GM12872 (cell line): Measurements from ENCODE around the gene COX18.

Experiments used
- TF ChIP-seq, protein P1 (sequence below): IDR thresholded peaks from 3 replicates; pipeline ENCODE4 v1.5.1; 2011; ENCODE audit warnings: low read depth, mild to moderate bottlenecking, low read length, moderate library complexity; ENCODE audit not compliant: insufficient read depth

Gene COX18

GRCh38 chr4:73053076-73053475 is 16.4 kb downstream of the COX18 start:
- TF ChIP-seq, protein P1, sequence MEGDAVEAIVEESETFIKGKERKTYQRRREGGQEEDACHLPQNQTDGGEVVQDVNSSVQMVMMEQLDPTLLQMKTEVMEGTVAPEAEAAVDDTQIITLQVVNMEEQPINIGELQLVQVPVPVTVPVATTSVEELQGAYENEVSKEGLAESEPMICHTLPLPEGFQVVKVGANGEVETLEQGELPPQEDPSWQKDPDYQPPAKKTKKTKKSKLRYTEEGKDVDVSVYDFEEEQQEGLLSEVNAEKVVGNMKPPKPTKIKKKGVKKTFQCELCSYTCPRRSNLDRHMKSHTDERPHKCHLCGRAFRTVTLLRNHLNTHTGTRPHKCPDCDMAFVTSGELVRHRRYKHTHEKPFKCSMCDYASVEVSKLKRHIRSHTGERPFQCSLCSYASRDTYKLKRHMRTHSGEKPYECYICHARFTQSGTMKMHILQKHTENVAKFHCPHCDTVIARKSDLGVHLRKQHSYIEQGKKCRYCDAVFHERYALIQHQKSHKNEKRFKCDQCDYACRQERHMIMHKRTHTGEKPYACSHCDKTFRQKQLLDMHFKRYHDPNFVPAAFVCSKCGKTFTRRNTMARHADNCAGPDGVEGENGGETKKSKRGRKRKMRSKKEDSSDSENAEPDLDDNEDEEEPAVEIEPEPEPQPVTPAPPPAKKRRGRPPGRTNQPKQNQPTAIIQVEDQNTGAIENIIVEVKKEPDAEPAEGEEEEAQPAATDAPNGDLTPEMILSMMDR = no peak

GRCh38 chr4:73051625-73052024 is 17.9 kb downstream of the COX18 start:
- TF ChIP-seq, protein P1 = no peak

- TF ChIP-seq, protein P1 = no peak
Measured at GRCh38 chr4:73045879-73046278, 23.6 kb downstream of the COX18 start.

GRCh38 chr4:73037057-73037456 is 32.5 kb downstream of the COX18 start:
- TF ChIP-seq, protein P1 = no peak

DNA sequence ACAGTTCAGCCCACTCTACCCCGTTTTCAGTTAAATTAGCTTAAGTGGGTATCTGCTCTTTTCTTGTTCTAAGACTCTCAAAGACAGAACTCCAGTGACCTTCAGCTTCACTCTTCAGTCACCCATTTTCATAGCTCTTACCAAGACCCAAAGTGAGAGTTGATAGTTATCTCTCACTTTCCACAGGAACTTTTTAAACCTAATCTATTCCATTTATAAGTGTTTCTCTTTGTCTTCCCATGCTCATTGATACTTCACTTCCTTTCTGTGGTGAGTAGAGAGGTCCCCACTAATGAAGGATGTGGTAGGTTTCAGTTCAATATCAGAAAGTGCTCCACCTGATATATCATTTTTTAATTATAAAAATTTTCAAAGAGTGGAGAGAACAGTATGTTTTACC is 33.4 kb downstream of the COX18 start:
- TF ChIP-seq, protein P1 = no peak

DNA sequence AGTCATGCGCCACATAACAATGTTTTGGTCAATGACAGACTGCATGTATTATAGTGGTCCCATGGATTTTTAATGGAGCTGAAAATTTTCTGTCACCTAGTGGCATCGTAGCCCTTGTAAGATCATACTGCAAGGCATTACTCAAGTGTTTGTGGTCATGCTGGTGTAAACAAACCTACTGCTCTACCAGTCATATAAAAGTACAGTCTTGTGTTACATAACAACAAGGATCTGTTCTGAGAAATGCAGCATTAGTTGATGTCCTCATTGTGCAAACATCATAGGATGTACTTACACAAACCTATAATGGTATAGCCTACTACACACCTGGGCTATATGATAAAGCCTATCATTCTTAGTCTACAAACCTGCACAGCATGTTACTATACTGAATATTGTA is 34.6 kb downstream of the COX18 start:
- TF ChIP-seq, protein P1 = no peak

DNA sequence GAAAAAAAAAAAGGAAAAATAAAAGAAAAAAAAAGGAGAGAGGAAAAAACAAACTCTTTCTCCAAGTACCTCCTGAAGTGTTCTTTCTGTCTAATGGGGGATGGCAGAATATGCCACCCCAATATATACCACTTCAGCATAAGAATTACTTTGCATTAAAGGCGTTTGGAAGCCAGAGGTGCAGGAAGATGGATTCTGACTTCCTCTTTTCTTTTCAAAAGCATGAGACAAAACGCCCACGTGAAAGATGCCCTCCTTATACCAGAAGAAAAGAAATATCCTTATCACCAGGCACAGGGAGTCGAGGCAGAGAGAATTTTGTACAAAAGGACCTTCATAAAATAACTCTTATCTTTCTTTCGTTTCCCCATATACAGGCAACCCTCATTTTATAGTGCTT is 40.9 kb downstream of the COX18 start:
- TF ChIP-seq, protein P1 = no peak

GRCh38 chr4:73021634-73022033 is 47.9 kb downstream of the COX18 start:
- TF ChIP-seq, protein P1 = peak; percentile 17; the same call in 1 of the 3 replicates
